Esophagus muscularis mucosa (tissue), 3 donors: ENCODE measurements around the gene RFC5.

ENCODE experiments used
- POLR2A ChIP-seq: fragments of 450-650 bp; IDR thresholded peaks from one replicate; pipeline ENCODE4 v1.6.1; 2017; ENCODE audit warnings: antibody characterized with exemption, moderate library complexity, mild to moderate bottlenecking, low read depth
- TF ChIP-seq, protein P1 (sequence below), 3 experiments: fragments of 200-600 bp in 2 of 3; fragments of 450-650 bp in 1 of 3; sonication (generic) in 2 of 3; IDR thresholded peaks; one replicate each; pipeline ENCODE4 v1.5.1; 2017 to 2019; ENCODE audit warnings: antibody characterized with exemption in 3 of 3, mild to moderate bottlenecking in 2 of 3, moderate library complexity in 1 of 3

GRCh38 chr12:118059341-118060191, 43.1 kb downstream of the RFC5 start:
- TF ChIP-seq POLR2A: no peak
- TF ChIP-seq, protein P1, sequence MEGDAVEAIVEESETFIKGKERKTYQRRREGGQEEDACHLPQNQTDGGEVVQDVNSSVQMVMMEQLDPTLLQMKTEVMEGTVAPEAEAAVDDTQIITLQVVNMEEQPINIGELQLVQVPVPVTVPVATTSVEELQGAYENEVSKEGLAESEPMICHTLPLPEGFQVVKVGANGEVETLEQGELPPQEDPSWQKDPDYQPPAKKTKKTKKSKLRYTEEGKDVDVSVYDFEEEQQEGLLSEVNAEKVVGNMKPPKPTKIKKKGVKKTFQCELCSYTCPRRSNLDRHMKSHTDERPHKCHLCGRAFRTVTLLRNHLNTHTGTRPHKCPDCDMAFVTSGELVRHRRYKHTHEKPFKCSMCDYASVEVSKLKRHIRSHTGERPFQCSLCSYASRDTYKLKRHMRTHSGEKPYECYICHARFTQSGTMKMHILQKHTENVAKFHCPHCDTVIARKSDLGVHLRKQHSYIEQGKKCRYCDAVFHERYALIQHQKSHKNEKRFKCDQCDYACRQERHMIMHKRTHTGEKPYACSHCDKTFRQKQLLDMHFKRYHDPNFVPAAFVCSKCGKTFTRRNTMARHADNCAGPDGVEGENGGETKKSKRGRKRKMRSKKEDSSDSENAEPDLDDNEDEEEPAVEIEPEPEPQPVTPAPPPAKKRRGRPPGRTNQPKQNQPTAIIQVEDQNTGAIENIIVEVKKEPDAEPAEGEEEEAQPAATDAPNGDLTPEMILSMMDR (IDR thresholded peaks at IDR 0.05): no peak
